Caco-2 (cell line): ENCODE measurements around the gene PEX5L. TPM values are rescaled to one million over a fixed set of nuclear protein-coding genes. Genes with fewer than 3 reads are reported as not detected.

ENCODE experiments used
- BruUV-seq: library from RNA; stranded (reverse); fragments of 400-500 nt; replicated peaks from 2 replicates; lab custom pipeline; 2021; lab: Mats Ljungman, UMichigan
- CTCF ChIA-PET: fragments of 300-600 bp; sonication (Branson Sonifier 250); formaldehyde crosslinking; loops from one replicate; lab custom pipeline; 2022; ENCODE audit warnings: antibody characterized with exemption; lab: Charles Lee
- POLR2A ChIA-PET: fragments of 300-600 bp; sonication (Branson Sonifier 250); formaldehyde crosslinking; loops from one replicate; lab custom pipeline; 2022; ENCODE audit warnings: antibody characterized with exemption; lab: Charles Lee
- DNase-seq, 2 experiments: peaks; one replicate each; pipeline versions ENCODE4 v3.0.0 to v3.0.0-alpha.2; 2020 to 2022
- H3K27me3 ChIP-seq: replicated peaks from 2 replicates; pipeline ENCODE4 v1.6.0; 2011; ENCODE audit warnings: low read length; ENCODE audit not compliant: control insufficient read depth, insufficient read depth
- H3K36me3 ChIP-seq: 2 replicates; pipeline ENCODE4 v1.5.1; 2011; ENCODE audit warnings: low read length; ENCODE audit not compliant: control insufficient read depth, insufficient read depth
- H3K4me1 ChIP-seq: fragments of 250-450 bp; sonication (Bioruptor Pico); 2 replicates; pipeline ENCODE4 v1.5.1; 2020; ENCODE audit warnings: mild to moderate bottlenecking
- H3K4me3 ChIP-seq: 2 replicates; pipeline ENCODE4 v1.5.1; 2011; ENCODE audit warnings: low read depth, mild to moderate bottlenecking, control low read depth, low read length
- H3K9me3 ChIP-seq: fragments of 250-450 bp; sonication (Bioruptor Pico); 2 replicates; pipeline ENCODE4 v1.5.1; 2020; ENCODE audit warnings: mild to moderate bottlenecking, moderate library complexity
- H3K27ac Mint-ChIP-seq: one replicate; pipeline ENCODE4 v1.8.0; 2022; ENCODE audit warnings: mixed read lengths; ENCODE audit not compliant: unreplicated experiment
- H3K27me3 Mint-ChIP-seq: one replicate; pipeline ENCODE4 v1.8.0; 2022; ENCODE audit warnings: mixed read lengths; ENCODE audit not compliant: insufficient read depth, unreplicated experiment
- H3K36me3 Mint-ChIP-seq: one replicate; pipeline ENCODE4 v1.8.0; 2022; ENCODE audit warnings: mild to moderate bottlenecking, mixed read lengths; ENCODE audit not compliant: insufficient read depth, unreplicated experiment
- H3K4me1 Mint-ChIP-seq: one replicate; pipeline ENCODE4 v1.8.0; 2022; ENCODE audit warnings: low read depth, mixed read lengths; ENCODE audit not compliant: unreplicated experiment
- H3K4me3 Mint-ChIP-seq: one replicate; pipeline ENCODE4 v1.8.0; 2022; ENCODE audit warnings: mild to moderate bottlenecking, moderate library complexity, mixed read lengths; ENCODE audit not compliant: unreplicated experiment
- H3K9me3 Mint-ChIP-seq: one replicate; pipeline ENCODE4 v1.8.0; 2022; ENCODE audit warnings: mixed read lengths; ENCODE audit not compliant: unreplicated experiment
- CTCF ChIP-seq, 2 experiments: fragments of 200-600 bp in 1 of 2; IDR thresholded peaks; 1 replicate in 1 of 2; 2 replicates in 1 of 2; pipeline versions ENCODE4 v1.5.1 to v1.8.0; 2011 to 2022; ENCODE audit warnings: antibody characterized with exemption in 1 of 2, control low read depth in 1 of 2, inconsistent platforms in 1 of 2, low read depth in 1 of 2, low read length in 1 of 2, mild to moderate bottlenecking in 1 of 2, moderate library complexity in 1 of 2; ENCODE audit not compliant: insufficient read depth in 1 of 2, severe bottlenecking in 1 of 2, unreplicated experiment in 1 of 2
- intact Hi-C: fragments of 100-400 bp; cut with micrococcal nuclease; formaldehyde crosslinking; loops from one replicate; pipeline ENCODE4 v1.10.0; 2022; ENCODE audit not compliant: unreplicated experiment
- total RNA-seq: library from RNA; stranded (reverse); gene quantifications from 2 replicates; pipeline ENCODE4 v1.2.3, GENCODE V29; 2022

The PEX5L gene
- total RNA-seq, 1 experiment from 2014 or later, result not detected

GRCh38 chr3:179942553-179943075 lies 94.1 kb downstream of the PEX5L start:
- no peaks in the 10 kb centered on the region for H3K4me1 ChIP-seq
- H3K27me3 ChIP-seq, result no peaks in the 10 kb centered on the region
- Mint-ChIP-seq H3K9me3 (no peaks in the 10 kb centered on the region), H3K4me3 (peak overlapping the region; percentile 56), H3K36me3 (no peaks in the 10 kb centered on the region), H3K27me3 (peaks cover 8% of the 10 kb centered on the region), H3K4me1 (no peaks in the 10 kb centered on the region), H3K27ac (no peak overlapping the region)
- no peak for TF ChIP-seq CTCF (IDR thresholded peaks at IDR 0.05; ENCODE audit: insufficient read depth in 1 of 2, low read depth in 1 of 2, low read length in 1 of 2, severe bottlenecking in 1 of 2, unreplicated experiment in 1 of 2)
- BruUV-seq, result no TSS peak
- ChIA-PET POLR2A (no interaction called here), CTCF (no interaction called here)
- no peaks in the 10 kb centered on the region for H3K9me3 ChIP-seq
- DNase-seq, result no peak
- intact Hi-C loops, result no loop called here
- H3K4me3 ChIP-seq, result no peak overlapping the region
- no peaks in the 10 kb centered on the region for H3K36me3 ChIP-seq

GRCh38 chr3:179935710-179936109 lies 101.0 kb downstream of the PEX5L start:
- no peak overlapping the region for H3K4me3 ChIP-seq
- no peaks in the 10 kb centered on the region for H3K9me3 ChIP-seq
- H3K36me3 Mint-ChIP-seq, result no peaks in the 10 kb centered on the region
- no TSS peak for BruUV-seq
- intact Hi-C loops, result no loop called here
- no peaks in the 10 kb centered on the region for H3K9me3 Mint-ChIP-seq
- ChIA-PET POLR2A (no interaction called here), CTCF (no interaction called here)
- DNase-seq, result no peak
- no peaks in the 10 kb centered on the region for H3K4me1 Mint-ChIP-seq
- no peaks in the 10 kb centered on the region for H3K4me1 ChIP-seq
- no peak overlapping the region for H3K4me3 Mint-ChIP-seq
- peaks cover 14% of the 10 kb centered on the region for H3K27me3 Mint-ChIP-seq
- no peaks in the 10 kb centered on the region for H3K36me3 ChIP-seq
- H3K27me3 ChIP-seq, result no peaks in the 10 kb centered on the region
- TF ChIP-seq CTCF (IDR thresholded peaks at IDR 0.05; ENCODE audit: insufficient read depth in 1 of 2, low read depth in 1 of 2, low read length in 1 of 2, severe bottlenecking in 1 of 2, unreplicated experiment in 1 of 2), result no peak
- H3K27ac Mint-ChIP-seq, result no peak overlapping the region

GRCh38 chr3:179933914-179934313 lies 102.8 kb downstream of the PEX5L start:
- Mint-ChIP-seq H3K36me3 (no peaks in the 10 kb centered on the region), H3K4me1 (no peaks in the 10 kb centered on the region), H3K9me3 (no peaks in the 10 kb centered on the region), H3K27ac (no peak overlapping the region), H3K4me3 (no peak overlapping the region), H3K27me3 (peaks cover 14% of the 10 kb centered on the region)
- Histone ChIP-seq H3K4me3 (no peak overlapping the region), H3K9me3 (no peaks in the 10 kb centered on the region), H3K36me3 (no peaks in the 10 kb centered on the region), H3K27me3 (no peaks in the 10 kb centered on the region; the same call in 1 of the 2 replicates), H3K4me1 (no peaks in the 10 kb centered on the region)
- CTCF ChIA-PET, result interaction anchor here (0.8 kb wide), 1 partner anchor 167 kb away, joined by 3 read pairs; no protein-coding TSS in a partner anchor
- intact Hi-C loops, result no loop called here
- TF ChIP-seq CTCF (IDR thresholded peaks at IDR 0.05; ENCODE audit: insufficient read depth in 1 of 2, low read depth in 1 of 2, low read length in 1 of 2, severe bottlenecking in 1 of 2, unreplicated experiment in 1 of 2), result no peak
- POLR2A ChIA-PET, result no interaction called here
- BruUV-seq, result no TSS peak
- DNase-seq, result no peak
